H1 (cell line): ENCODE results near the gene ELP6. TPM values are rescaled to one million over a fixed set of nuclear protein-coding genes. Genes with fewer than 3 reads are reported as not detected.

Experiments used
- CTCF ChIA-PET: fragments of 300-600 bp; sonication (Branson Sonifier 250); formaldehyde crosslinking; loops from one replicate; lab custom pipeline; 2021; ENCODE audit not compliant: partially characterized antibody; lab: Charles Lee
- POLR2A ChIA-PET: fragments of 300-600 bp; sonication (Branson Sonifier 250); formaldehyde crosslinking; loops from one replicate; lab custom pipeline; 2021; ENCODE audit warnings: inconsistent platforms; ENCODE audit not compliant: partially characterized antibody; lab: Charles Lee
- DNase-seq, 2 experiments: peaks; one replicate each; pipeline versions ENCODE4 v3.0.0 to v3.0.0-alpha.2; 2010 to 2022; ENCODE audit warnings: low spot score in 2 of 2, low read depth in 1 of 2, mixed read lengths in 1 of 2
- FAIRE-seq: peaks from 2 replicates; lab custom pipeline; 2011; peaks lifted over from hg19 to GRCh38; lab: Jason Lieb, UNC
- H2AFZ ChIP-seq: 2 replicates; pipeline ENCODE4 v1.8.1; 2012; ENCODE audit warnings: low read length, inconsistent platforms
- H2AK5ac ChIP-seq: 2 replicates; pipeline ENCODE4 v1.6.1; 2013; ENCODE audit warnings: low read depth, low read length
- H2BK120ac ChIP-seq: replicated peaks from 2 replicates; pipeline ENCODE3; 2013; ENCODE audit warnings: low read depth, low read length, inconsistent platforms
- H2BK12ac ChIP-seq: 2 replicates; pipeline ENCODE4 v1.6.1; 2013; ENCODE audit warnings: low read depth, low read length
- H2BK15ac ChIP-seq: 2 replicates; pipeline ENCODE4 v1.6.1; 2013; ENCODE audit warnings: low read length
- H2BK20ac ChIP-seq: 2 replicates; pipeline ENCODE4 v1.6.1; 2013; ENCODE audit warnings: low read length
- H2BK5ac ChIP-seq: 2 replicates; pipeline ENCODE4 v1.6.1; 2013; ENCODE audit warnings: low read depth, low read length
- H3K14ac ChIP-seq: 2 replicates; pipeline ENCODE4 v1.6.1; 2013; ENCODE audit warnings: inconsistent platforms; ENCODE audit not compliant: insufficient read length
- H3K18ac ChIP-seq: 2 replicates; pipeline ENCODE4 v1.6.1; 2013; ENCODE audit warnings: low read length; ENCODE audit errors: extremely low read depth
- H3K23ac ChIP-seq: 2 replicates; pipeline ENCODE4 v1.6.1; 2013; ENCODE audit warnings: inconsistent platforms; ENCODE audit not compliant: insufficient read length
- H3K23me2 ChIP-seq: 2 replicates; pipeline ENCODE4 v1.6.1; 2013; ENCODE audit warnings: low read depth, low read length
- H3K27ac ChIP-seq: 2 replicates; pipeline ENCODE4 v1.6.1; 2011; ENCODE audit warnings: low read depth, low read length, inconsistent platforms
- H3K27me3 ChIP-seq, 4 experiments: replicated peaks in 1 of 4; 1 replicate in 1 of 4; 2 replicates in 3 of 4; pipeline versions ENCODE4 v1.6.1 to v1.8.1; 2011 to 2013; ENCODE audit warnings: low read length in 3 of 4, mild to moderate bottlenecking in 3 of 4, inconsistent platforms in 2 of 4, mixed read lengths in 2 of 4, moderate library complexity in 1 of 4; ENCODE audit not compliant: control insufficient read depth in 3 of 4, insufficient read depth in 3 of 4; ENCODE audit errors: extremely low read depth in 1 of 4
- H3K36me3 ChIP-seq, 4 experiments: 2 replicates each; pipeline versions ENCODE4 v1.6.1 to v1.8.1; 2011 to 2013; ENCODE audit warnings: mild to moderate bottlenecking in 4 of 4, low read length in 3 of 4, moderate library complexity in 2 of 4, control low read depth in 1 of 4, inconsistent platforms in 1 of 4; ENCODE audit not compliant: insufficient read depth in 4 of 4, control insufficient read depth in 2 of 4
- H3K4ac ChIP-seq: replicated peaks from 2 replicates; pipeline ENCODE3; 2013; ENCODE audit warnings: low read length, low read depth, mixed read lengths, inconsistent platforms; ENCODE audit not compliant: insufficient read length
- H3K4me1 ChIP-seq, 4 experiments: replicated peaks in 1 of 4; 1 replicate in 1 of 4; 2 replicates in 3 of 4; pipeline versions ENCODE4 v1.6.1 to v1.8.1; 2011 to 2013; ENCODE audit warnings: low read length in 3 of 4, inconsistent platforms in 2 of 4, mixed read lengths in 1 of 4; ENCODE audit not compliant: insufficient read depth in 4 of 4, control insufficient read depth in 3 of 4
- H3K4me2 ChIP-seq, 2 experiments: 2 replicates each; pipeline versions ENCODE4 v1.6.1 to v1.8.1; 2011 to 2013; ENCODE audit warnings: low read depth in 2 of 2, low read length in 2 of 2, control low read depth in 1 of 2, inconsistent platforms in 1 of 2, mild to moderate bottlenecking in 1 of 2; ENCODE audit not compliant: insufficient read depth in 1 of 2
- H3K4me3 ChIP-seq, 4 experiments: fragments of 200-600, 300-600 bp in 1 of 4; sonication (generic), shearing (Covaris generic), sonication (Bioruptor Twin) in 1 of 4; 2 replicates each; pipeline versions ENCODE4 v1.5.1 to v1.8.1; 2011 to 2016; ENCODE audit warnings: low read length in 4 of 4, low read depth in 3 of 4, control low read depth in 2 of 4, inconsistent platforms in 2 of 4, mild to moderate bottlenecking in 2 of 4, mixed read lengths in 1 of 4, moderate library complexity in 1 of 4; ENCODE audit not compliant: insufficient read depth in 2 of 4; ENCODE audit errors: extremely low read depth in 1 of 4
- H3K56ac ChIP-seq: replicated peaks from 2 replicates; pipeline ENCODE3; 2013; ENCODE audit warnings: low read depth, mild to moderate bottlenecking, mixed read lengths, low read length, inconsistent platforms; ENCODE audit not compliant: insufficient read length
- H3K79me1 ChIP-seq: 2 replicates; pipeline ENCODE4 v1.6.1; 2013; ENCODE audit warnings: low read depth, low read length, control low read depth
- H3K79me2 ChIP-seq, 2 experiments: 2 replicates each; pipeline versions ENCODE4 v1.6.1 to v1.8.1; 2012 to 2013; ENCODE audit warnings: low read length in 2 of 2, mild to moderate bottlenecking in 2 of 2, inconsistent platforms in 1 of 2; ENCODE audit not compliant: insufficient read depth in 2 of 2, control insufficient read depth in 1 of 2
- H3K9ac ChIP-seq, 4 experiments: replicated peaks in 1 of 4; 1 replicate in 1 of 4; 2 replicates in 3 of 4; pipeline versions ENCODE4 v1.6.1 to v1.8.1; 2011 to 2013; ENCODE audit warnings: low read depth in 3 of 4, low read length in 3 of 4, control low read depth in 2 of 4, mild to moderate bottlenecking in 2 of 4, moderate library complexity in 2 of 4, inconsistent platforms in 1 of 4; ENCODE audit errors: extremely low read depth in 1 of 4
- H3K9me3 ChIP-seq, 2 experiments: 2 replicates each; pipeline versions ENCODE4 v1.6.1 to v1.8.1; 2012 to 2013; ENCODE audit warnings: mild to moderate bottlenecking in 2 of 2, moderate library complexity in 2 of 2, control low read depth in 1 of 2, inconsistent platforms in 1 of 2, low read depth in 1 of 2, low read length in 1 of 2, mixed read lengths in 1 of 2; ENCODE audit not compliant: insufficient read depth in 2 of 2
- H4K20me1 ChIP-seq, 2 experiments: replicated peaks in 1 of 2; 2 replicates each; pipeline versions ENCODE3 to v1.8.1; 2011 to 2013; ENCODE audit warnings: inconsistent platforms in 2 of 2, low read length in 2 of 2, mild to moderate bottlenecking in 1 of 2; ENCODE audit not compliant: insufficient read depth in 2 of 2, control insufficient read depth in 1 of 2
- H4K5ac ChIP-seq: 2 replicates; pipeline ENCODE4 v1.6.1; 2013; ENCODE audit warnings: low read length, low read depth, mixed read lengths, inconsistent platforms; ENCODE audit not compliant: insufficient read length
- H4K8ac ChIP-seq: 2 replicates; pipeline ENCODE4 v1.8.0; 2013; ENCODE audit warnings: mild to moderate bottlenecking, moderate library complexity, low read length, inconsistent platforms; ENCODE audit not compliant: insufficient read depth; ENCODE audit errors: extremely low read depth
- H4K91ac ChIP-seq: replicated peaks from 2 replicates; pipeline ENCODE3; 2013; ENCODE audit warnings: low read length, mixed read lengths, inconsistent platforms; ENCODE audit not compliant: insufficient read length
- BRCA1 ChIP-seq: IDR thresholded peaks from 2 replicates; pipeline ENCODE4 v1.6.1; 2012; ENCODE audit warnings: low read depth, low read length, improper control_type of control experiment
- CHD2 ChIP-seq: IDR thresholded peaks from 2 replicates; pipeline ENCODE4 v1.6.1; 2012; ENCODE audit warnings: low read length, improper control_type of control experiment
- NRF1 ChIP-seq: IDR thresholded peaks from 2 replicates; pipeline ENCODE4 v1.6.1; 2011; ENCODE audit warnings: mild to moderate bottlenecking, low read depth, low read length, improper control_type of control experiment
- PHF8 ChIP-seq: fragments of 200-600 bp; sonication (generic); conservative IDR thresholded peaks from 2 replicates; pipeline ENCODE4 v1.7.1; 2012; ENCODE audit warnings: low read depth, mild to moderate bottlenecking, inconsistent platforms, low read length, moderate library complexity
- POLR2A ChIP-seq, 2 experiments: IDR thresholded peaks; 1 replicate in 1 of 2; 2 replicates in 1 of 2; pipeline ENCODE4 v1.6.1; 2011; ENCODE audit warnings: low read depth in 2 of 2, low read length in 2 of 2, mild to moderate bottlenecking in 2 of 2; ENCODE audit errors: control extremely low read depth in 1 of 2
- RNF2 ChIP-seq: fragments of 200-900, 300-1000 bp; sonication (generic); IDR thresholded peaks from 2 replicates; pipeline ENCODE4 v1.7.1; 2016; ENCODE audit warnings: borderline replicate concordance, low read depth, mild to moderate bottlenecking, antibody characterized with exemption, low read length; ENCODE audit not compliant: poor library complexity, severe bottlenecking; ENCODE audit errors: missing control alignments
- SIN3A ChIP-seq, 2 experiments: IDR thresholded peaks in 1 of 2; conservative IDR thresholded peaks in 1 of 2; 2 replicates each; pipeline ENCODE4 v1.6.1; 2011 to 2012; ENCODE audit warnings: low read length in 2 of 2, improper control_type of control experiment in 1 of 2, low read depth in 1 of 2, mild to moderate bottlenecking in 1 of 2
- TAF7 ChIP-seq: optimal IDR thresholded peaks from 2 replicates; pipeline ENCODE3; 2011; ENCODE audit warnings: low read depth, mild to moderate bottlenecking, inconsistent platforms, low read length, moderate library complexity, borderline replicate concordance
- ZNF274 ChIP-seq: IDR thresholded peaks from 2 replicates; pipeline ENCODE4 v1.7.0; 2012; ENCODE audit warnings: low read length, borderline replicate concordance; ENCODE audit errors: extremely low read depth
- WGBS, 2 experiments: shearing (Covaris generic) in 1 of 2; methylation state at CpG; one replicate each; pipeline versions ENCODE4 v1.1.6 to v1.1.7; 2013 to 2015; ENCODE audit warnings: low lambda C conversion rate in 2 of 2, mixed read lengths in 2 of 2, inconsistent platforms in 1 of 2, low coverage in 1 of 2, missing lambda C conversion rate in 1 of 2; ENCODE audit not compliant: insufficient replicate concordance in 2 of 2, insufficient coverage in 1 of 2, insufficient read length in 1 of 2; ENCODE audit errors: extremely low coverage in 1 of 2, missing lambda C conversion rate in 1 of 2; 5-methylcytosine and 5-hydroxymethylcytosine counted together
- polyA plus RNA-seq, 7 experiments: library from polyadenylated mRNA; depleted of rRNA in 3 of 7; stranded (reverse) in 5 of 7; unstranded in 2 of 7; fragments of >200 nt in 5 of 7; fragments of 200-250 nt in 2 of 7; gene quantifications; 1 replicate in 5 of 7; 2 replicates in 1 of 7; 4 replicates in 1 of 7; pipeline versions ENCODE4 v1.2.1 to v1.2.3, GENCODE V29; 2011 to 2013; ENCODE audit warnings: missing spikeins in 2 of 7, mixed read lengths in 2 of 7
- total RNA-seq: library from RNA; stranded (reverse); fragmentation: NEBNext Ultra II Directional; extraction: Animal tissue kit (Norgen Biotek cat#: 25700); gene quantifications from 2 replicates; pipeline ENCODE4 v1.2.1, GENCODE V29; 2021

ELP6 gene
- total and polyA plus RNA-seq, 2 of the 8 experiments (the other 6 are each of a cell fraction or from before 2014, with no cell fraction given): 51.1 to 78.7 TPM

DNA sequence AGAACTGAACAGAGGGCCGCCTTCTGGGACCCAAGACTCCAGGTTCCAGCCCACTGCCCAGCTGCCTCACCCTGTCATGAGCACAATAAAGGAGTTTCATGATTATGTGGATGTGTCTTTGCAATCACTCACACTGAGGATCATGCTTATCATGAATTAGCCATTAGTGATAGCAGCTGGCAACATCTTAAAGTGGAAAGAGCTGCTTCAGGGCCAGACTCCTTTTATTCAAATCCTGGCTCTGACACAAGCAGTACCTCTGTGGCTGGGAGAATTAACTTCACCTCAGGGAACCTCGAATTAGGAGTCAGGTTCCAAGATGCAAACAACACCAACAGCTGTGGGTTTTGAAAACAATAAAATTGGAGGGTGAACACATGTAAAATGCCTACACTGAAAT is 31.1 kb downstream of the ELP6 start:
- FAIRE-seq (peak; percentile 55), DNase-seq (no peak)
- POLR2A ChIA-PET: interaction anchor here (0.5 to 5.1 kb wide), 12 partner anchors 9 to 607 kb away, joined by 3 to 23 read pairs (median 4); no protein-coding TSS in a partner anchor
- Histone ChIP-seq H2BK12ac (peak overlapping the region; percentile 70; the same call in 1 of the 2 replicates), H3K56ac (no peak overlapping the region), H2AK5ac (no peak overlapping the region; the same call in 1 of the 2 replicates), H4K91ac (peak overlapping the region; percentile 40), H3K4me2 (peak overlapping the region; percentile 62 to 74), H3K79me1 (no peaks in the 10 kb centered on the region), H3K4ac (no peak overlapping the region), H3K79me2 (no peaks in the 10 kb centered on the region), H2BK5ac (peak overlapping the region; percentile 93), H4K8ac (no peak overlapping the region), H3K18ac (peak overlapping the region; percentile 48; the same call in 1 of the 2 replicates), H3K23ac (no peak overlapping the region), H2AFZ (no peak overlapping the region), H2BK20ac (peak overlapping the region; percentile 40; the same call in 1 of the 2 replicates), H3K9ac (peak overlapping the region in 1 of 4 experiments; percentile 54; a peak in 1 of 7 replicates), H3K36me3 (no peaks in the 10 kb centered on the region), H3K23me2 (no peaks in the 10 kb centered on the region; the same call in 1 of the 2 replicates), H3K4me1 (peaks cover 2 to 12% (median 6%) of the 10 kb centered on the region in 4 experiments; a peak in 4 of 7 replicates), H3K14ac (no peak overlapping the region), H4K5ac (peak overlapping the region; percentile 31), H3K27ac (peak overlapping the region; percentile 49; the same call in 1 of the 2 replicates), H3K9me3 (no peaks in the 10 kb centered on the region), H2BK15ac (no peak overlapping the region), H4K20me1 (no peaks in the 10 kb centered on the region), H2BK120ac (peak overlapping the region; percentile 13), H3K27me3 (no peaks in the 10 kb centered on the region), H3K4me3 (peak overlapping the region in 3 of 4 experiments; percentile 1 to 44 (median 26); a peak in 4 of 8 replicates)
- CTCF ChIA-PET: interaction anchor here (0.6 to 1.4 kb wide), 10 partner anchors 9 to 567 kb away, joined by 3 to 6 read pairs (median 3); no protein-coding TSS in a partner anchor
- 8% methylated on average over 2 of the region's 2 CpGs; no CpG with 5 or more reads in 1 of the 2 experiments for WGBS, 2 experiments
- no peak for TF ChIP-seq NRF1
- no peak for TF ChIP-seq RNF2
- no peak for TF ChIP-seq POLR2A (IDR thresholded peaks at IDR 0.05; ENCODE audit: control extremely low read depth in 1 of 2, low read depth in 2 of 2, low read length in 2 of 2)
- TF ChIP-seq TAF7: no peak
- TF ChIP-seq CHD2: no peak
- TF ChIP-seq BRCA1: no peak
- no peak for TF ChIP-seq PHF8
- TF ChIP-seq ZNF274: no peak
- TF ChIP-seq SIN3A (conservative IDR thresholded peaks at IDR 0.05 in 1 of 2, IDR thresholded peaks at IDR 0.05 in 1 of 2; ENCODE audit: low read depth in 1 of 2, low read length in 2 of 2): no peak
